Astrocyte (in vitro differentiated cells and primary cell): ENCODE measurements around the gene IDH1. TPM values are rescaled to one million over a fixed set of nuclear protein-coding genes. Genes with fewer than 3 reads are reported as not detected.

Experiments used
- DNase-seq: peaks from one replicate; pipeline ENCODE4 v3.0.0-alpha.2; 2010; ENCODE audit warnings: low read depth
- FAIRE-seq: peaks from 2 replicates; lab custom pipeline; 2011; peaks lifted over from hg19 to GRCh38; lab: Jason Lieb, UNC
- H2AFZ ChIP-seq: 2 replicates; pipeline ENCODE4 v1.6.0; 2012; ENCODE audit warnings: low read depth, low read length, inconsistent platforms
- H3K27ac ChIP-seq: 2 replicates; pipeline ENCODE4 v1.5.1; 2011; ENCODE audit warnings: low read depth, low read length, inconsistent platforms
- H3K27me3 ChIP-seq: 2 replicates; pipeline ENCODE4 v1.6.0; 2011; ENCODE audit warnings: low read length, inconsistent platforms; ENCODE audit not compliant: insufficient read depth
- H3K36me3 ChIP-seq: 2 replicates; pipeline ENCODE4 v1.5.1; 2011; ENCODE audit warnings: low read length, inconsistent platforms; ENCODE audit not compliant: insufficient read depth
- H3K4me1 ChIP-seq: 2 replicates; pipeline ENCODE4 v1.5.1; 2011; ENCODE audit warnings: low read length, inconsistent platforms; ENCODE audit not compliant: insufficient read depth
- H3K4me2 ChIP-seq: 2 replicates; pipeline ENCODE4 v1.6.0; 2012; ENCODE audit warnings: low read length, inconsistent platforms
- H3K4me3 ChIP-seq: 2 replicates; pipeline ENCODE4 v1.5.1; 2011; ENCODE audit warnings: low read depth, mild to moderate bottlenecking, low read length, inconsistent platforms; ENCODE audit not compliant: insufficient read depth
- H3K79me2 ChIP-seq: 2 replicates; pipeline ENCODE4 v1.6.0; 2012; ENCODE audit warnings: mild to moderate bottlenecking, low read length, inconsistent platforms; ENCODE audit not compliant: insufficient read depth
- H3K9ac ChIP-seq: 2 replicates; pipeline ENCODE4 v1.6.0; 2012; ENCODE audit warnings: mild to moderate bottlenecking, low read length, inconsistent platforms
- H3K9me3 ChIP-seq: 2 replicates; pipeline ENCODE4 v1.5.1; 2012; ENCODE audit warnings: low read depth, mild to moderate bottlenecking, low read length, inconsistent platforms; ENCODE audit not compliant: insufficient read depth
- H4K20me1 ChIP-seq: 2 replicates; pipeline ENCODE4 v1.6.0; 2012; ENCODE audit warnings: low read length, inconsistent platforms; ENCODE audit not compliant: insufficient read depth
- H3K27ac Mint-ChIP-seq: one replicate; pipeline ENCODE4 v1.8.0; 2021; ENCODE audit warnings: mild to moderate bottlenecking, mixed read lengths; ENCODE audit not compliant: unreplicated experiment
- H3K27me3 Mint-ChIP-seq: one replicate; pipeline ENCODE4 v1.8.0; 2021; ENCODE audit warnings: low read depth, mixed read lengths; ENCODE audit not compliant: unreplicated experiment
- H3K36me3 Mint-ChIP-seq: one replicate; pipeline ENCODE4 v1.8.0; 2021; ENCODE audit warnings: low read depth, mixed read lengths; ENCODE audit not compliant: unreplicated experiment
- H3K4me1 Mint-ChIP-seq: one replicate; pipeline ENCODE4 v1.8.0; 2021; ENCODE audit warnings: low read depth, mixed read lengths; ENCODE audit not compliant: unreplicated experiment
- H3K4me3 Mint-ChIP-seq: one replicate; pipeline ENCODE4 v1.8.0; 2021; ENCODE audit warnings: mild to moderate bottlenecking, moderate library complexity, mixed read lengths; ENCODE audit not compliant: unreplicated experiment
- H3K9me3 Mint-ChIP-seq: one replicate; pipeline ENCODE4 v1.8.0; 2021; ENCODE audit warnings: mild to moderate bottlenecking, mixed read lengths; ENCODE audit not compliant: unreplicated experiment
- CTCF ChIP-seq: IDR thresholded peaks from 2 replicates; pipeline ENCODE4 v1.5.1; 2011; ENCODE audit warnings: low read depth, mild to moderate bottlenecking, inconsistent platforms, low read length, moderate library complexity; ENCODE audit not compliant: insufficient read depth
- EZH2 ChIP-seq: IDR thresholded peaks from 2 replicates; pipeline ENCODE4 v1.6.1; 2012; ENCODE audit warnings: mild to moderate bottlenecking, low read length, inconsistent platforms; ENCODE audit not compliant: insufficient read depth
- total RNA-seq: library from RNA; stranded (reverse); gene quantifications from 2 replicates; pipeline ENCODE4 v1.2.1, GENCODE V29; 2021

The IDH1 gene
- total RNA-seq, 1 donor from 2014 or later = 181 TPM

DNA sequence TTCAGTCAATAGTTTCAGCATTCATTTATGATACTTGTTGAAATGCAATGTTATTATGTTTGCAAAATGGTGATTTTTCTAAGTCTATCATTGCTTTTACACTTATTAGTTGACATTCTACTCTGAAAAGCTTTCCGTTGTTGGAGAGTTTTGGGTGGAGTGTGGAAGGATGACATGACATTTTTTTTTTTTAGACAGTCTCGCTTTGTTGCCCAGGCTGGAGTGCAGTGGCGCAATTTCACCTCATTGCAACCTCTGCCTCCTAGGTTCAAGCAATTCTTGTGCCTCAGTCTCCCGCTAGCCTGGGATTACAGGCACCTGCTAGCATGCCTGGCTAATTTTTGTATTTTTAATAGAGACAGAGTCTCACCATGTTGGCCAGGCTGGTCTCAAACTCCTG is 41.0 kb upstream of the IDH1 start:
- Histone ChIP-seq H2AFZ (no peak overlapping the region), H3K27me3 (no peaks in the 10 kb centered on the region), H3K79me2 (peaks cover 10% of the 10 kb centered on the region), H4K20me1 (peaks cover 11% of the 10 kb centered on the region), H3K9ac (no peak overlapping the region), H3K4me1 (no peaks in the 10 kb centered on the region), H3K4me2 (no peak overlapping the region), H3K4me3 (no peak overlapping the region), H3K27ac (no peak overlapping the region), H3K9me3 (no peaks in the 10 kb centered on the region), H3K36me3 (peaks cover 15% of the 10 kb centered on the region)
- H3K4me3 Mint-ChIP-seq = no peak overlapping the region
- H3K27me3 Mint-ChIP-seq = no peaks in the 10 kb centered on the region
- peaks cover 12% of the 10 kb centered on the region for H3K36me3 Mint-ChIP-seq
- DNase-seq (no peak), FAIRE-seq (no peak)
- H3K9me3 Mint-ChIP-seq = peaks cover 1% of the 10 kb centered on the region
- no peak overlapping the region for H3K27ac Mint-ChIP-seq
- no peak for TF ChIP-seq CTCF
- peaks cover 3% of the 10 kb centered on the region for H3K4me1 Mint-ChIP-seq

- Histone ChIP-seq H3K27me3 (no peaks in the 10 kb centered on the region), H3K4me2 (no peak overlapping the region), H3K27ac (no peak overlapping the region), H3K4me3 (no peak overlapping the region), H3K36me3 (peaks cover 17% of the 10 kb centered on the region), H3K9me3 (no peaks in the 10 kb centered on the region), H3K4me1 (no peaks in the 10 kb centered on the region), H4K20me1 (peaks cover 11% of the 10 kb centered on the region), H2AFZ (no peak overlapping the region), H3K79me2 (peaks cover 10% of the 10 kb centered on the region), H3K9ac (no peak overlapping the region)
- Mint-ChIP-seq H3K4me1 (peaks cover 3% of the 10 kb centered on the region), H3K27ac (no peak overlapping the region), H3K27me3 (no peaks in the 10 kb centered on the region), H3K36me3 (peaks cover 22% of the 10 kb centered on the region), H3K4me3 (no peak overlapping the region), H3K9me3 (peaks cover 3% of the 10 kb centered on the region)
- no peak for TF ChIP-seq EZH2
- FAIRE-seq (no peak), DNase-seq (no peak)
These were observed 39.7 kb upstream of the IDH1 start for GRCh38 chr2:208294482-208295024.

DNA sequence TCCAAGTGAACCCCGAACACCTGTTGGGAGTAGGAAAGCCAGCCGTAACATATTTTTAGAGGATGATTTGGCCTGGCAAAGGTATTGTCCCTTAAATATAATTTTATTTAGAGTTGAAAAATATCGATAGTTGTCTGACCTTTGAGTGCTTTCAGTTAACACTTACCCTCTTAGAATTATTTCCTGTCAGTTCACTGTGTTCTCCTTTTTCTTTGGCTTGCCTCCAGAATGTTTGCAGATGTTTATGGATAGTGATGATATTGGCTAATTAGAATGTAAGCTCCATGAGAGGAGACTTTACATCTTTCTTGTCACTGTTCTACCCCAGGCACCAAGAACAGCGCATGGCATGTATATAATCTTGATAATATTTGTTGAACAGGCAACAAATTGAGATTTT is 31.0 kb upstream of the IDH1 start:
- no peak overlapping the region for H3K27ac Mint-ChIP-seq
- FAIRE-seq (no peak), DNase-seq (no peak)
- H3K36me3 Mint-ChIP-seq = peaks cover 19% of the 10 kb centered on the region
- peaks cover 27% of the 10 kb centered on the region for H3K36me3 ChIP-seq
- no peak overlapping the region for H2AFZ ChIP-seq
- peaks cover 29% of the 10 kb centered on the region for H4K20me1 ChIP-seq
- H3K4me3 Mint-ChIP-seq = no peak overlapping the region
- no peak overlapping the region for H3K9ac ChIP-seq
- H3K4me1 Mint-ChIP-seq = peaks cover 10% of the 10 kb centered on the region
- H3K27me3 Mint-ChIP-seq = no peaks in the 10 kb centered on the region
- no peak overlapping the region for H3K4me3 ChIP-seq
- H3K4me2 ChIP-seq = no peak overlapping the region
- no peaks in the 10 kb centered on the region for H3K27me3 ChIP-seq
- H3K79me2 ChIP-seq = no peaks in the 10 kb centered on the region
- no peaks in the 10 kb centered on the region for H3K9me3 ChIP-seq
- peaks cover 2% of the 10 kb centered on the region for H3K9me3 Mint-ChIP-seq
- H3K27ac ChIP-seq = no peak overlapping the region
- no peak for TF ChIP-seq CTCF
- TF ChIP-seq EZH2 = no peak
- H3K4me1 ChIP-seq = peaks cover 1% of the 10 kb centered on the region
